Measurements from ENCODE around the gene PPM1G.

PPM1G gene

DNA sequence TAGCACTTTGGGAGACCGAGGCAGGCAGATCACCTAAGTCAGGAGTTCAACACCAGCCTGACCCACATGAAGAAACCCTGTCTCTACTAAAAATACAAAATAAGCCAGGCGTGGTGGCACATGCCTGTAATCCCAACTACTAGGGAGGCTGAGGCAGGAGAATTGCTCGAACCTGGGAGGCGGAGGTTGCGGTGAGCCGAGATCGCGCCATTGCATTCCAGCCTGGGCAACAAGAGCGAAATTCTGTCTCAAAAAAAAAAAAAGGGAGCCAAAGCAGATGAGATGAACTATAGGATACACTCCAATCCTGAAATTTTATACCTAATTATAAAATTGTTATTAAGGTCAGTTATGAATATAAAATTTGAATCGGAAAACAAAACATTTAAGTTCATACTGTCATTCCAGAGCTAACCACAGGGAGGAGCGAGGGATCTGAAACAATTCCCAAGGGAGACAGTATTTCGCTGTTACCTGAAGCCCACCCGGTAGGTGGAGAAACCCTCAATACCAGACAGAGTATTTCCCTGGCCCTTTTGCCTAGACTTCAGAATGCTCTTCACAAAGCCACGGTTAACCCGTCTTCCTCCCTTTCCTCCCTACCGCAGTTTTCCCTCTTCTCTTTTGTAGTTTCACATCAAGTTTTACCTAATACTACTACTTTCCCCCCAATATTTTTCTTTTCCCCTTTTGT lies 1.4 kb downstream of the PPM1G start:
- peak; percentile 74 for DNase-seq (ENCODE audit: low read depth)
- peak overlapping the region; percentile 93 for H3K4me3 ChIP-seq (ENCODE audit: low read depth, low read length)
- TF ChIP-seq MYC (IDR thresholded peaks at IDR 0.05; ENCODE audit: low read depth, low read length) = no peak
- no peak for TF ChIP-seq MAX (IDR thresholded peaks at IDR 0.05; ENCODE audit: low read depth, low read length)
- no peak for TF ChIP-seq POLR2A (IDR thresholded peaks at IDR 0.05; ENCODE audit: extremely low read depth, insufficient read length)
- TF ChIP-seq, protein P1, sequence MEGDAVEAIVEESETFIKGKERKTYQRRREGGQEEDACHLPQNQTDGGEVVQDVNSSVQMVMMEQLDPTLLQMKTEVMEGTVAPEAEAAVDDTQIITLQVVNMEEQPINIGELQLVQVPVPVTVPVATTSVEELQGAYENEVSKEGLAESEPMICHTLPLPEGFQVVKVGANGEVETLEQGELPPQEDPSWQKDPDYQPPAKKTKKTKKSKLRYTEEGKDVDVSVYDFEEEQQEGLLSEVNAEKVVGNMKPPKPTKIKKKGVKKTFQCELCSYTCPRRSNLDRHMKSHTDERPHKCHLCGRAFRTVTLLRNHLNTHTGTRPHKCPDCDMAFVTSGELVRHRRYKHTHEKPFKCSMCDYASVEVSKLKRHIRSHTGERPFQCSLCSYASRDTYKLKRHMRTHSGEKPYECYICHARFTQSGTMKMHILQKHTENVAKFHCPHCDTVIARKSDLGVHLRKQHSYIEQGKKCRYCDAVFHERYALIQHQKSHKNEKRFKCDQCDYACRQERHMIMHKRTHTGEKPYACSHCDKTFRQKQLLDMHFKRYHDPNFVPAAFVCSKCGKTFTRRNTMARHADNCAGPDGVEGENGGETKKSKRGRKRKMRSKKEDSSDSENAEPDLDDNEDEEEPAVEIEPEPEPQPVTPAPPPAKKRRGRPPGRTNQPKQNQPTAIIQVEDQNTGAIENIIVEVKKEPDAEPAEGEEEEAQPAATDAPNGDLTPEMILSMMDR (IDR thresholded peaks at IDR 0.05; ENCODE audit: low read depth, low read length) = peak; percentile 33

- DNase-seq (ENCODE audit: low read depth) = peak; percentile 20
- no peak overlapping the region for H3K4me3 ChIP-seq (ENCODE audit: low read depth, low read length)
- no peak for TF ChIP-seq MAX (IDR thresholded peaks at IDR 0.05; ENCODE audit: low read depth, low read length)
- TF ChIP-seq MYC (IDR thresholded peaks at IDR 0.05; ENCODE audit: low read depth, low read length) = no peak
- TF ChIP-seq, protein P1 (IDR thresholded peaks at IDR 0.05; ENCODE audit: low read depth, low read length) = no peak
- TF ChIP-seq POLR2A (IDR thresholded peaks at IDR 0.05; ENCODE audit: extremely low read depth, insufficient read length) = no peak
Observed at GRCh38 chr2:27400348-27401135, 8.8 kb downstream of the PPM1G start.

- no peak overlapping the region for H3K4me3 ChIP-seq (ENCODE audit: low read depth, low read length)
- no peak for DNase-seq (ENCODE audit: low read depth)
- TF ChIP-seq MAX (IDR thresholded peaks at IDR 0.05; ENCODE audit: low read depth, low read length) = no peak
- TF ChIP-seq POLR2A (IDR thresholded peaks at IDR 0.05; ENCODE audit: extremely low read depth, insufficient read length) = no peak
- no peak for TF ChIP-seq MYC (IDR thresholded peaks at IDR 0.05; ENCODE audit: low read depth, low read length)
- TF ChIP-seq, protein P1 (IDR thresholded peaks at IDR 0.05; ENCODE audit: low read depth, low read length) = no peak
Observed at GRCh38 chr2:27398962-27399361, 10.4 kb downstream of the PPM1G start.

- H3K4me3 ChIP-seq (ENCODE audit: low read depth, low read length) = no peak overlapping the region
- TF ChIP-seq, protein P1 (IDR thresholded peaks at IDR 0.05; ENCODE audit: low read depth, low read length) = no peak
- TF ChIP-seq MAX (IDR thresholded peaks at IDR 0.05; ENCODE audit: low read depth, low read length) (no peak), MYC (IDR thresholded peaks at IDR 0.05; ENCODE audit: low read depth, low read length) (no peak), POLR2A (IDR thresholded peaks at IDR 0.05; ENCODE audit: extremely low read depth, insufficient read length) (no peak)
Observed at GRCh38 chr2:27393225-27393624, 16.2 kb downstream of the PPM1G start.

GRCh38 chr2:27390822-27391679 lies 18.3 kb downstream of the PPM1G start:
- DNase-seq (ENCODE audit: low read depth) = no peak
- no peak overlapping the region for H3K4me3 ChIP-seq (ENCODE audit: low read depth, low read length)
- TF ChIP-seq, protein P1 (IDR thresholded peaks at IDR 0.05; ENCODE audit: low read depth, low read length) = no peak

More at GRCh38 chr2:27393225-27393624, 16.2 kb downstream of the PPM1G start:
- DNase-seq (ENCODE audit: low read depth) = no peak

Data from NB4 (cell line).